ENCODE results near the gene SUGCT.
"Not testable (repeated sequence)": the region's sequence is repeated elsewhere in the genome, so short reads cannot be mapped to it uniquely, and the experiment has no call there.

Gene SUGCT

DNA sequence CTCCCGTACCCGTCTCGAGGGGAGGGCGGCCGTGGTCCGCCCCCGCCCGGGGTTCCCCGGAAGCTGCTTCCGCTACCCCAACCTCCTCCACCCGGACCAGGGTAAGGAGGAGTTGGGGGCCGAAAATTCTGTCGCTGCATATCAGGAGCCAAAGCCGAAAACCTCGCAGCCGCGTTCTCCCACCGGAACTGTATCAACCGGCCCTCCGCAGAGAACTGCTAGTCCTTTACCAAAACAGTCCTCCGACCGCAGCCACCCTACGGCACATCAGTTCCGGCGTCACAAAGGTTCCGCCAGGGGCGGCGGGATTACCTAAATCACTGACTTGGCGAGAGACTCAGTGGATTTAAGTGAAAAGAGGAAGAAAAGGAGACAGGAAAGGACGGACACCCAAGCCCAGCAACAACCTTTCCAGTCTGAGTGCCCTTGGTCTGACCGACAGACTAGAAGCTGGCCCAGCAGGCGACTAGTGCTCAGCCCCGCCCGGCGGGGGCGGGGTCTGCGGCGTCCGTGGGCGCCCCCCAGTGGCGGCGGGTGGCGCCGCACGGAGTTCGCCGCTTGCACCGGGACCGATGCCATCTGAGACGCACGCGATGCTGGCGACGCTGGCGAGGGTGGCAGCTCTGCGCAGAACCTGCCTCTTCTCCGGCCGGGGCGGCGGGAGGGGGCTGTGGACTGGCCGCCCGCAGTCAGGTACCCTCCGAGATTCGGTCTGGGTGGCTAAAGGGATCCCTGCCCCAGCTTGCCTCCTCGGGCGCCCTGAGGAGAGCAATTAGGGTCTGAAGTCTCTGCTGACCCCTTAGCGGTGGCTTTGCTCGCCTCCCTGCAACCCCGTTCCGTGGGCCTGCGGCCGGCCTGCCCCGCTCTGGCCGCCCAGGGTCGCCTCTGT lies at the start of gene SUGCT, which contains the start of gene MPLKIP:
TSS of gene SUGCT (plus strand) at position 578 of the 889 bp plus-strand sequence.
TSS of gene MPLKIP (minus strand) at position 195 of the 889 bp plus-strand sequence. CDS start at position 140, 55 bp downstream.
- Histone ChIP-seq H3K36me3 (ENCODE audit: insufficient read depth, low read length) (peaks cover 2% of the 10 kb centered on the region; the same call in 1 of the 2 replicates), H3K4me1 (ENCODE audit: insufficient read depth, low read length) (no peaks in the 10 kb centered on the region)

DNA sequence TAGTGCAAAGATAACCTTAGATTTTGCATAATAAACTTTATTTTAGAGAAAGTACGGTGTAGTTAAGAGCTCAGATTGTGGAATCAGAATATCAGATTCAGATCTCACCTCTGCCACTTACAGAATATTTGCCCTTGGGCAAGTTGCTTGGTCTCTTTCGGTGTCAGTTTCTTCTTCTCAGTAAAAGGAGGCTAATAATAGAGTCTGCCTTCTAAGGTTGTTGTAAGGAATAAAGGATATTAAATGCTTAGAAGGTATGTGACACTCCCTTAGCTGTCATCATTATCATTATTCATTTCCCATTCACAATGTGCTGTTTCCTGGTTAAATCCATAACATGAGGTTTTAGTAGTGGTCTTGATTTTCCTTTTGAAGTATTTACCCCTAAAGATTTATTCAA lies 42.6 kb upstream of the SUGCT start:
- H3K9ac ChIP-seq (ENCODE audit: low read depth, low read length): no peak overlapping the region
- no peaks in the 10 kb centered on the region for H3K9me3 ChIP-seq (ENCODE audit: control insufficient read depth, insufficient read depth, low read length)
- H3K36me3 ChIP-seq (ENCODE audit: insufficient read depth, low read length): peaks cover 7% of the 10 kb centered on the region
- H3K4me1 ChIP-seq (ENCODE audit: insufficient read depth, low read length): peaks cover 12% of the 10 kb centered on the region

More for the DNA sequence above, at the start of gene SUGCT, which contains the start of gene MPLKIP:
- H3K9ac ChIP-seq (ENCODE audit: low read depth, low read length): peak within 1 kb of the TSS; percentile 86
- no peaks in the 10 kb centered on the region for H3K9me3 ChIP-seq (ENCODE audit: control insufficient read depth, insufficient read depth, low read length)

DNA sequence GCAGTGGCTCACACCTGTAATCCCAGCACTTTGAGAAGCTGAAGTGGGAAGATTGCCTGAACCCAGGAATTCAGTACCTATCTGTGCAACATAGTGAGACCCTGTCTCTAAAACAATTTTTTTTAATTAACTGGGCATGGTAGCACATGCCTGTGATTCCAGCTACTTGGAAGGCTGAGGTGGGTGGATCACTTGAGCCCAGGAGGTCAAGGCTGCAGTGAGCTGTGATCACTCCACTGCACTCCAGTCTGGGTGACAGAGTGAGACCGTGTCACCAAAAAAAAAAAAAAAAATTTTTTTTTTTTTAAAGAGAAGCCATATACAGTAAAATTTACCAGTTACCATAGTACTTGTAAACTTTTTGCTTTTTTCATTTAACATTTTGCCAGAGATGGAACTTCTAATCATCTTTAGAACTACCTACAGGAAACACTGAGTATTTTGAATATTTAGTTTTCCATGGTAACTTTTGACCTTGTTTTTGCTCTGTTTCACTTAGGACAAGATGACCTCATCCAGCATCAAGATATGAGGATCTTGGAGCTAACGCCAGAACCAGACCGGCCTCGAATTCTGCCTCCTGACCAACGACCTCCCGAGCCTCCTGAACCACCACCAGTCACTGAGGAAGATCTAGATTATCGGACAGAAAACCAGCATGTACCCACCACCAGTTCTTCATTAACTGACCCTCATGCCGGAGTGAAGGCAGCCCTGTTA lies 41.0 kb upstream of the SUGCT start:
- peaks cover 12% of the 10 kb centered on the region for H3K4me1 ChIP-seq (ENCODE audit: insufficient read depth, low read length)
- H3K9ac ChIP-seq (ENCODE audit: low read depth, low read length): no peak overlapping the region
- H3K36me3 ChIP-seq (ENCODE audit: insufficient read depth, low read length): peaks cover 7% of the 10 kb centered on the region
- H3K9me3 ChIP-seq (ENCODE audit: control insufficient read depth, insufficient read depth, low read length): no peaks in the 10 kb centered on the region

GRCh38 chr7:40095230-40095629 lies 39.6 kb upstream of the SUGCT start:
- H3K9ac ChIP-seq (ENCODE audit: low read depth, low read length): no peak overlapping the region
- H3K4me1 ChIP-seq (ENCODE audit: insufficient read depth, low read length): peaks cover 12% of the 10 kb centered on the region
- H3K9me3 ChIP-seq (ENCODE audit: control insufficient read depth, insufficient read depth, low read length): no peaks in the 10 kb centered on the region
- peaks cover 7% of the 10 kb centered on the region for H3K36me3 ChIP-seq (ENCODE audit: insufficient read depth, low read length)

DNA sequence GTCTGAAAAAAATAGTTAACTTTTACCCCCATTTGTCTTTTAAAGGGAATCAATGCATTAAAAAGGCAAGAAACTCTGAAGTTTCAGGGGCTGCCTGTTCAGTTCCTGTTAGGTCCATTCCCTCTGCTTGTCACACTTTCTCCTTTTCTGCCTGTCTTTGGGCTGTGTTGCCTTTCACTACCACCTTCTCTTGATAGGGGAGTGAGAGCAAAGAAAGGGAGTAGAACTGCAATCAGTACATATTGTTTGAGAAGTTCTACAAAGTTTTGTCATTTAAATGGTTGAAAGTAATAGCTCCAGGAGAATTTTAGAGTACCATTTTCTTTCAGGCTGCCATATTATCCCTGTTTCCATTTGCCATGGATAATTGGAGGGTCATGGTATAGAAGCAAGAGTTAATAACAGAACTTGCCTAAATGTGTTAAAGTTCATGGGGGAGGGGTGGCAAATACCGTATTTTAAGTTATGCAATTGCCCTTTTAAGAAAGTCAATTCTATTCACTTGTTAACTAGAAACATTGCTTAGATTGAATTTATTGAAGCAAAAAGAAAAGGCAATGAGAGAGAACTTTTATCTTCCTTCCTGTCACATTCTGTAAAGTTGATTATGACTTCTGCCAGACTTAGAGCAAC lies 39.0 kb upstream of the SUGCT start:
- Histone ChIP-seq H3K36me3 (ENCODE audit: insufficient read depth, low read length) (peaks cover 7% of the 10 kb centered on the region), H3K4me1 (ENCODE audit: insufficient read depth, low read length) (peaks cover 12% of the 10 kb centered on the region), H3K9me3 (ENCODE audit: control insufficient read depth, insufficient read depth, low read length) (no peaks in the 10 kb centered on the region), H3K9ac (ENCODE audit: low read depth, low read length) (no peak overlapping the region)

GRCh38 chr7:40097728-40098127 lies 37.1 kb upstream of the SUGCT start:
- peaks cover 7% of the 10 kb centered on the region for H3K36me3 ChIP-seq (ENCODE audit: insufficient read depth, low read length)
- peaks cover 12% of the 10 kb centered on the region for H3K4me1 ChIP-seq (ENCODE audit: insufficient read depth, low read length)
- H3K9me3 ChIP-seq (ENCODE audit: control insufficient read depth, insufficient read depth, low read length): no peaks in the 10 kb centered on the region
- no peak overlapping the region for H3K9ac ChIP-seq (ENCODE audit: low read depth, low read length)

DNA sequence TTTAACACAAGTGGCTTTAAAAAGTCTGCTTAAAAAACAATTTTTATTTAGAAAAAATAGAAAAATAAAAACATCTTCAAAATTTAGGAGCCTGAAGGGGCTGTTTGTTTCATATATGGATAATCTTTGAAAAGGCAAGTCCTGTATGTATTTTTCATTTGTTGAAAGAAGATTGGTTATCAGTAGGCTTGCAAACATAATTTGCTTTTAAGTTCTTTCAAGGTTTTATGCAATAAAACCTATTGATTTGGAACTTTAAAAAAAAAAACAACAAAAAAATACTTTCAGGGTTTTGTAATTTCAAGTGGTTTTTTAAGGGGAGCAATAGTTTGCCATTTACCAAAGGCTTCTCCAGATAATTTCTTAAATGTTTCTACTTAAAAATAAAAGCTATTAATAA lies 36.0 kb upstream of the SUGCT start:
- Histone ChIP-seq H3K9ac (ENCODE audit: low read depth, low read length) (no peak overlapping the region), H3K4me1 (ENCODE audit: insufficient read depth, low read length) (peaks cover 12% of the 10 kb centered on the region), H3K36me3 (ENCODE audit: insufficient read depth, low read length) (peaks cover 4% of the 10 kb centered on the region), H3K9me3 (ENCODE audit: control insufficient read depth, insufficient read depth, low read length) (no peaks in the 10 kb centered on the region)

DNA sequence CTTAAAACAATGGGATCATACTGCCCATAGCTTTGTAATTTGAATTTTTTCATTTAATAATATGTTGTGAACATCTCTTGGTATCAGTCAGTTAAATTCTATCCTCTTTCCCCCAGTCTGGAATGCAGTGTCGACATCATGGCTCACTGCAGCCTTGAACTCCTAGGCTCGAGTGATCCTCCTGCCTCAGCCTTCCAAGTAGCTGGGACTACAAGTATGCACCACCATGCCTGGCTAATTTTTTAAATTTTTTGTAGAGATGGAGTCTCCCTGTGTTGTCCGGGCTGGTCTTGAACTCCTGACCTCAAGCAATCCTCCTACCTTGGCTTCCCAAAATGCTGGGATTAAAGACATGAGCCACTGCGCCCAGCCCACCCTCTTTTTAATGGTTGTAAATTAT lies 35.0 kb upstream of the SUGCT start:
- Histone ChIP-seq H3K36me3 (ENCODE audit: insufficient read depth, low read length) (0 out of 2 replicates have a peak, but pooled peaks cover under 1% of the 10 kb centered on the region), H3K9me3 (ENCODE audit: control insufficient read depth, insufficient read depth, low read length) (no peaks in the 10 kb centered on the region)

GRCh38 chr7:40101201-40101600 lies 33.6 kb upstream of the SUGCT start:
- Histone ChIP-seq H3K36me3 (ENCODE audit: insufficient read depth, low read length) (no peaks in the 10 kb centered on the region), H3K9me3 (ENCODE audit: control insufficient read depth, insufficient read depth, low read length) (no peaks in the 10 kb centered on the region), H3K4me1 (ENCODE audit: insufficient read depth, low read length) (0 out of 2 replicates have a peak, but pooled peaks cover under 1% of the 10 kb centered on the region), H3K9ac (ENCODE audit: low read depth, low read length) (no peak overlapping the region)

More for the DNA sequence above, 35.0 kb upstream of the SUGCT start:
- H3K4me1 ChIP-seq (ENCODE audit: insufficient read depth, low read length): peaks cover 12% of the 10 kb centered on the region
- no peak overlapping the region for H3K9ac ChIP-seq (ENCODE audit: low read depth, low read length)

DNA sequence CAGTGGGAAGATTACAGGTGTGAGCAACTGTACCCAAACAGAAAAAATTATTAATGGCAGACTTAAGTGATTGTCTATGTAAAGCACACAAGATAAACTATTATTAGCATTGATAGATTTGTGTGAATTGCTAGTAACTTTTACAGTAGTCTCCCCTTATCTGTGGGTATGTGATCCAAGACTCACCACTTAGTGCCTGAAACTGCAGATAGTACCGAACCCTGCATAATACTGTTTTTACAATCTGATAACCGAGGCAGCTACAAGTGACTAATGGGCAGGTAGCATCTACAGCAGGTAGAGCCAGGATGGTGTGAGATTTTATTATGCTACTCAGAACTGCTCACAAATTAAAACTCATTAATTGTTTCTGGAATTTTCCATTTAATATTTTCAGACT lies 31.9 kb upstream of the SUGCT start:
- H3K4me1 ChIP-seq (ENCODE audit: insufficient read depth, low read length): no peaks in the 10 kb centered on the region
- H3K36me3 ChIP-seq (ENCODE audit: insufficient read depth, low read length): no peaks in the 10 kb centered on the region
- no peaks in the 10 kb centered on the region for H3K9me3 ChIP-seq (ENCODE audit: control insufficient read depth, insufficient read depth, low read length)
- no peak overlapping the region for H3K9ac ChIP-seq (ENCODE audit: low read depth, low read length)

- no peaks in the 10 kb centered on the region for H3K36me3 ChIP-seq (ENCODE audit: insufficient read depth, low read length)
Measured at GRCh38 chr7:40105879-40106473, 28.8 kb upstream of the SUGCT start.

GRCh38 chr7:40115936-40116335 lies 18.9 kb upstream of the SUGCT start:
- no peaks in the 10 kb centered on the region for H3K4me1 ChIP-seq (ENCODE audit: insufficient read depth, low read length)
- H3K9ac ChIP-seq (ENCODE audit: low read depth, low read length): no peak overlapping the region
- no peaks in the 10 kb centered on the region for H3K9me3 ChIP-seq (ENCODE audit: control insufficient read depth, insufficient read depth, low read length)
- H3K36me3 ChIP-seq (ENCODE audit: insufficient read depth, low read length): no peaks in the 10 kb centered on the region

More at GRCh38 chr7:40105879-40106473, 28.8 kb upstream of the SUGCT start:
- no peaks in the 10 kb centered on the region for H3K4me1 ChIP-seq (ENCODE audit: insufficient read depth, low read length)
- no peaks in the 10 kb centered on the region for H3K9me3 ChIP-seq (ENCODE audit: control insufficient read depth, insufficient read depth, low read length)
- H3K9ac ChIP-seq (ENCODE audit: low read depth, low read length): no peak overlapping the region

- H3K36me3 ChIP-seq (ENCODE audit: insufficient read depth, low read length); H3K9me3 ChIP-seq (ENCODE audit: control insufficient read depth, insufficient read depth, low read length); H3K4me1 ChIP-seq (ENCODE audit: insufficient read depth, low read length); H3K9ac ChIP-seq (ENCODE audit: low read depth, low read length): not testable (repeated sequence)
Measured at GRCh38 chr7:40117199-40117598, 17.6 kb upstream of the SUGCT start.

GRCh38 chr7:40118201-40118600 lies 16.6 kb upstream of the SUGCT start:
- H3K36me3 ChIP-seq (ENCODE audit: insufficient read depth, low read length); H3K9ac ChIP-seq (ENCODE audit: low read depth, low read length); H3K4me1 ChIP-seq (ENCODE audit: insufficient read depth, low read length); H3K9me3 ChIP-seq (ENCODE audit: control insufficient read depth, insufficient read depth, low read length): not testable (repeated sequence)
